A673 (cell line): ENCODE data around the gene ZBTB20. TPM values are rescaled to one million over a fixed set of nuclear protein-coding genes. Genes with fewer than 3 reads are reported as not detected.
"Not testable (repeated sequence)": the region's sequence is repeated elsewhere in the genome, so short reads cannot be mapped to it uniquely, and the experiment has no call there.

Experiments used
- BruUV-seq: library from RNA; stranded (reverse); fragments of 400-500 nt; replicated peaks from 2 replicates; lab custom pipeline; 2021; lab: Mats Ljungman, UMichigan
- CTCF ChIA-PET: fragments of 300-600 bp; sonication (Branson Sonifier 250); formaldehyde crosslinking; loops from one replicate; lab custom pipeline; 2022; ENCODE audit warnings: antibody characterized with exemption; lab: Charles Lee
- POLR2A ChIA-PET: fragments of 300-600 bp; sonication (Branson Sonifier 250); formaldehyde crosslinking; loops from one replicate; lab custom pipeline; 2022; ENCODE audit warnings: antibody characterized with exemption; ENCODE audit not compliant: low non-redundant PET; lab: Charles Lee
- DNase-seq: peaks from one replicate; pipeline ENCODE4 v3.0.0-alpha.2; 2015; ENCODE audit warnings: low spot score
- H3K27ac ChIP-seq: fragments of 200-600 bp; sonication (generic); 2 replicates; pipeline ENCODE4 v1.5.1; 2016; ENCODE audit warnings: mixed run types, low read depth, mild to moderate bottlenecking, mixed read lengths, antibody characterized with exemption, low read length; ENCODE audit not compliant: poor library complexity, severe bottlenecking
- H3K27me3 ChIP-seq: fragments of 200-600 bp; sonication (generic); replicated peaks from 2 replicates; pipeline ENCODE4 v1.6.1; 2017; ENCODE audit warnings: mixed run types, low read depth, mild to moderate bottlenecking, mixed read lengths, antibody characterized with exemption, low read length; ENCODE audit not compliant: insufficient read depth, poor library complexity
- H3K36me3 ChIP-seq: fragments of 200-600 bp; sonication (generic); 2 replicates; pipeline ENCODE4 v1.6.1; 2016; ENCODE audit warnings: mixed run types, mild to moderate bottlenecking, mixed read lengths, antibody characterized with exemption, low read length; ENCODE audit not compliant: insufficient read depth, poor library complexity, severe bottlenecking
- H3K4me1 ChIP-seq: fragments of 200-600 bp; sonication (generic); 2 replicates; pipeline ENCODE4 v1.6.1; 2017; ENCODE audit warnings: mixed run types, mild to moderate bottlenecking, mixed read lengths, antibody characterized with exemption, low read length; ENCODE audit not compliant: insufficient read depth, poor library complexity, severe bottlenecking
- H3K4me3 ChIP-seq: fragments of 200-600 bp; sonication (generic); 2 replicates; pipeline ENCODE4 v1.5.1; 2016; ENCODE audit warnings: low read depth, mixed run types, mild to moderate bottlenecking, mixed read lengths, low read length; ENCODE audit not compliant: poor library complexity, severe bottlenecking
- H3K9me3 ChIP-seq: fragments of 200-600 bp; sonication (generic); 2 replicates; pipeline ENCODE4 v1.6.1; 2016; ENCODE audit warnings: mixed run types, low read depth, mild to moderate bottlenecking, mixed read lengths, antibody characterized with exemption, low read length; ENCODE audit not compliant: poor library complexity, severe bottlenecking
- EZH2 ChIP-seq: fragments of 200-600 bp; sonication (generic); IDR thresholded peaks from 2 replicates; pipeline ENCODE4 v1.6.1; 2017; ENCODE audit warnings: borderline replicate concordance, low read depth, mild to moderate bottlenecking, mixed read lengths, antibody characterized with exemption, low read length; ENCODE audit not compliant: poor library complexity, severe bottlenecking
- intact Hi-C: fragments of 100-400 bp; cut with micrococcal nuclease; formaldehyde crosslinking; loops from one replicate; pipeline ENCODE4 v1.10.0; 2022; ENCODE audit not compliant: unreplicated experiment
- total RNA-seq: library from RNA; stranded (reverse); gene quantifications from 2 replicates; pipeline ENCODE4 v1.2.3, GENCODE V29; 2021
- TF ChIP-seq, protein P1 (sequence below): fragments of 300-800, 200-600 bp; sonication (generic); conservative IDR thresholded peaks from 2 replicates; pipeline ENCODE4 v1.5.1; 2017; ENCODE audit warnings: low read depth, mild to moderate bottlenecking, antibody characterized with exemption, low read length, moderate library complexity, mixed read lengths

The ZBTB20 gene
- total RNA-seq, 1 experiment from 2014 or later, result 13.5 TPM

DNA sequence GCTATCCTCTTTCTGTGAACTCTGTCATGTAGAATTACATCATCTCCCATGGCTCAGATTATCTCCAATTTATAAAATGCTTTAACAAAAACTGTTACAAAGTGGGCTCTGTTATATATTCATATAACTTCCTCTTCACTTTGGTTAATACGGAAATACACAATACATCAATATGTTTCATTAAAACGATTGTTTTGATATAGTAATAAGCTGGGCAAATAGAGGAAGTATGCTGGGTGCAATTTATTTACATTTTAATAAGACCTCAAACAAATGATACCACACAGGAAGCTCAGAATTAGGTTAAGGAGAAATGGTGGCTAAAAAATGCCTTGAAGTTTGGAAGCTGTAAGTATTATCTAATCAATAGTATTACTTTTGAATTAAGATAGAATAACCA lies 331.0 kb downstream of the ZBTB20 start:
- intact Hi-C loops, result no loop called here
- Histone ChIP-seq H3K4me3 (no peak overlapping the region), H3K4me1 (no peaks in the 10 kb centered on the region), H3K27me3 (peaks cover 23% of the 10 kb centered on the region), H3K36me3 (no peaks in the 10 kb centered on the region), H3K27ac (no peak overlapping the region), H3K9me3 (no peaks in the 10 kb centered on the region)
- ChIA-PET POLR2A (no interaction called here), CTCF (no interaction called here)
- TF ChIP-seq, protein P1, sequence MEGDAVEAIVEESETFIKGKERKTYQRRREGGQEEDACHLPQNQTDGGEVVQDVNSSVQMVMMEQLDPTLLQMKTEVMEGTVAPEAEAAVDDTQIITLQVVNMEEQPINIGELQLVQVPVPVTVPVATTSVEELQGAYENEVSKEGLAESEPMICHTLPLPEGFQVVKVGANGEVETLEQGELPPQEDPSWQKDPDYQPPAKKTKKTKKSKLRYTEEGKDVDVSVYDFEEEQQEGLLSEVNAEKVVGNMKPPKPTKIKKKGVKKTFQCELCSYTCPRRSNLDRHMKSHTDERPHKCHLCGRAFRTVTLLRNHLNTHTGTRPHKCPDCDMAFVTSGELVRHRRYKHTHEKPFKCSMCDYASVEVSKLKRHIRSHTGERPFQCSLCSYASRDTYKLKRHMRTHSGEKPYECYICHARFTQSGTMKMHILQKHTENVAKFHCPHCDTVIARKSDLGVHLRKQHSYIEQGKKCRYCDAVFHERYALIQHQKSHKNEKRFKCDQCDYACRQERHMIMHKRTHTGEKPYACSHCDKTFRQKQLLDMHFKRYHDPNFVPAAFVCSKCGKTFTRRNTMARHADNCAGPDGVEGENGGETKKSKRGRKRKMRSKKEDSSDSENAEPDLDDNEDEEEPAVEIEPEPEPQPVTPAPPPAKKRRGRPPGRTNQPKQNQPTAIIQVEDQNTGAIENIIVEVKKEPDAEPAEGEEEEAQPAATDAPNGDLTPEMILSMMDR, result no peak
- no peak for TF ChIP-seq EZH2
- peak; percentile 67 for DNase-seq
- no TSS peak for BruUV-seq

DNA sequence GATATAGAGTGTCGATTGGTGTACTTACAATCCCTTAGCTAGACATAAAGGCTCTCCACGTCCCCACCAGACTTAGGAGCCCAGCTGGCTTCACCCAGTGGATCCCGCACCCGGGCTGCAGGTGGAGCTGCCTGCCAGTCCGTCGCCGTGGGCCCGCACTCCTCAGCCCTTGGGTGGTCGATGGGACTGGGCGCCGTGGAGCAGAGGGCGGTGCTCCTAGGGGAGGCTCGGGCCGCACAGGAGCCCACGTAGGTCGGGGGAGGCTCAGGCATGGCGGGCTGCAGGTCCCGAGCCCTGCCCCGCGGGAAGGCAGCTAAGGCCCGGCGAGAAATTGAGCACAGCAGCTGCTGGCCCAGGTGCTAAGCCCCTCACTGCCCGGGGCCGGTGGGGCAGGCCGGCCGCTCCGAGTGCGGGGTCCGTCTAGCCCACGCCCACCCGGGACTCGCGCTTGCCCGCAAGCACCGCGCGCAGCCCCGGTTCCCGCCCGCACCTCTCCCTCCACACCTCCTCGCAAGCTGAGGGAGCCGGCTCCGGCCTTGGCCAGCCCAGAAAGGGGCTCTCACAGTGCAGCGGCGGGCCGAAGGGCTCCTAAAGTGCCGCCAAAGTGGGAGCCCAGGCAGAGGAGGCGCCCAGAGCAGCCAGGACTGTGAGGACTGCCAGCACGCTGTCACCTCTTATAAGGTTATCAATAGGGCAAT lies 334.4 kb downstream of the ZBTB20 start:
- BruUV-seq, H3K9me3 ChIP-seq, intact Hi-C loops, DNase-seq, H3K27ac ChIP-seq, POLR2A ChIA-PET, H3K27me3 ChIP-seq, H3K36me3 ChIP-seq, H3K4me1 ChIP-seq, CTCF ChIA-PET, H3K4me3 ChIP-seq: not testable (repeated sequence)

DNA sequence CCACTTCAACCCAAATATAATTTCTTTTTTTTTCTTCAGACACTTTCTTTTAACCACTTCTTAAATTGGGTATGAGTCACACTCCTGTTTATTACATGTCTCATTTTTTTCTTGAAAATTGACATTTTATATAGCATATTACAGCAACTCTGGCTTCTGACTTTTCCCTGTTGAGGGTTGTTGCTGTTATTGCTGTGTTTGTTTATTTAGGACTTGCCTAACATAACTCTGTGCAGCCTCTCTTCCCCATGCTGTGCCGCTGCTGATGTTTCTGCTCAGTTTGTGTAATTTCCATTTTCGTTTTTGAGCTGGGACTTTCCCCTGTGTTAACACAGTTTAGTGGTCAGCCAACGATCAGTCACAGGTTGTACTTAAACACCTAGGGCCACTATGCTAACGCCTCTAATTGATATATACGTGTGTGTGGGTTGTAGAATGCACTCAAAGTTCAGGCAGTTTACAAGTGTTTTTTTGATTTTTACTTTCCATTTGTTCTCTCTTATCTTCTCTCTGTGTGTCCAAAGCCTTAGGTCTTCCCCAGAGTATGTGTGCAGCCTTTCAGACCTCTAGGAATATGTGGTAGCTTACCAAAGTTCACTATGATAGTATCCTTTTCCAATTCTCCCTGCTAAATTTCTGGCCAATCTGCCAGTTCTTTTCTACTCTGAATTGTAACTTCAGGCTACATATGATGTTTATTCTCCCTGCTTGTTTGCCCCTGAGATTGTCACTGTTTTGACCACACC lies 337.2 kb downstream of the ZBTB20 start:
- Histone ChIP-seq H3K9me3 (no peaks in the 10 kb centered on the region), H3K27me3 (peaks cover 2% of the 10 kb centered on the region), H3K36me3 (no peaks in the 10 kb centered on the region), H3K4me1 (no peaks in the 10 kb centered on the region), H3K27ac (no peak overlapping the region), H3K4me3 (no peak overlapping the region)
- BruUV-seq, result no TSS peak
- intact Hi-C loops, result no loop called here
- ChIA-PET POLR2A (no interaction called here), CTCF (no interaction called here)
- TF ChIP-seq, protein P1, result no peak
- TF ChIP-seq EZH2, result no peak
- DNase-seq, result no peak
